HepG2 (cell line): ENCODE measurements around the gene TSTD1. TPM values are rescaled to one million over a fixed set of nuclear protein-coding genes. Genes with fewer than 3 reads are reported as not detected.

Experiments
- ATAC-seq: fragments of 200-7000 bp; cut with Tn5 transposase; 3 replicates; pipeline ENCODE4 v1.9.1; 2020; ENCODE audit warnings: mild to moderate bottlenecking, moderate library complexity
- Bru-seq: library from RNA; stranded (reverse); fragments of 400-500 nt; gene quantifications from one replicate; lab custom pipeline; 2021; lab: Mats Ljungman, UMichigan
- BruChase-seq, 2 experiments: library from RNA; stranded (reverse); fragments of 400-500 nt; gene quantifications; one replicate each; lab custom pipeline; 2021; lab: Mats Ljungman, UMichigan
- BruUV-seq: library from RNA; stranded (reverse); fragments of 400-500 nt; replicated peaks from 2 replicates; lab custom pipeline; 2021; lab: Mats Ljungman, UMichigan
- CTCF ChIA-PET: fragments of 300-600 bp; formaldehyde crosslinking; extraction: SDS; loops from one replicate; lab custom pipeline; 2021; ENCODE audit warnings: low total read pairs, inconsistent platforms, low intra/inter-chr PET ratio; lab: Yijun Ruan, JAX
- POLR2A ChIA-PET: fragments of 350-600 bp; sonication (Branson Sonifier 250); formaldehyde crosslinking; loops from one replicate; lab custom pipeline; 2020; ENCODE audit warnings: antibody characterized with exemption, inconsistent platforms; lab: Yijun Ruan, JAX
- DNase-seq: peaks from one replicate; pipeline ENCODE4 v3.0.0-alpha.2; 2015; ENCODE audit warnings: low spot score
- FAIRE-seq: peaks from 3 replicates; lab custom pipeline; 2011; peaks lifted over from hg19 to GRCh38; lab: Jason Lieb, UNC
- H2AFZ ChIP-seq: one replicate; pipeline ENCODE4 v1.6.1; 2011; ENCODE audit warnings: low read length, inconsistent platforms
- H3K27ac ChIP-seq: fragments of 300-600 bp; 3 replicates; pipeline ENCODE4 v1.8.0; 2011; ENCODE audit warnings: mixed run types, mild to moderate bottlenecking, mixed read lengths, low read length, inconsistent platforms; ENCODE audit not compliant: insufficient read depth; ENCODE audit errors: extremely low read length
- H3K27me3 ChIP-seq, 2 experiments: fragments of 200-600 bp in 1 of 2; 2 replicates in 1 of 2; 3 replicates in 1 of 2; pipeline versions ENCODE4 v1.6.0 to v1.8.0; 2011; ENCODE audit warnings: low read length in 2 of 2, mild to moderate bottlenecking in 2 of 2, moderate library complexity in 2 of 2, inconsistent platforms in 1 of 2; ENCODE audit not compliant: insufficient read depth in 2 of 2, control insufficient read depth in 1 of 2
- H3K36me3 ChIP-seq, 2 experiments: fragments of 200-600 bp in 1 of 2; replicated peaks in 1 of 2; 2 replicates in 1 of 2; 3 replicates in 1 of 2; pipeline versions ENCODE4 v1.5.1 to v1.8.0; 2011; ENCODE audit warnings: low read length in 2 of 2, inconsistent platforms in 1 of 2; ENCODE audit not compliant: insufficient read depth in 2 of 2, control insufficient read depth in 1 of 2
- H3K4me1 ChIP-seq: 2 replicates; pipeline ENCODE4 v1.5.1; 2012; ENCODE audit warnings: low read length, inconsistent platforms; ENCODE audit not compliant: insufficient read depth
- H3K4me2 ChIP-seq: 2 replicates; pipeline ENCODE4 v1.6.0; 2011; ENCODE audit warnings: low read depth, low read length, inconsistent platforms
- H3K4me3 ChIP-seq, 3 experiments: fragments of 200-600 bp in 1 of 3; sonication (generic), shearing (Covaris generic) in 1 of 3; replicated peaks in 1 of 3; 2 replicates each; pipeline ENCODE4 v1.5.1; 2011 to 2016; ENCODE audit warnings: low read length in 3 of 3, inconsistent platforms in 2 of 3, low read depth in 2 of 3, mild to moderate bottlenecking in 2 of 3, control low read depth in 1 of 3, mixed read lengths in 1 of 3; ENCODE audit not compliant: insufficient read depth in 1 of 3
- H3K79me2 ChIP-seq: one replicate; pipeline ENCODE4 v1.6.1; 2011; ENCODE audit warnings: low read length, inconsistent platforms; ENCODE audit not compliant: insufficient read depth
- H3K9ac ChIP-seq: 2 replicates; pipeline ENCODE4 v1.6.0; 2011; ENCODE audit warnings: mild to moderate bottlenecking, low read depth, low read length, inconsistent platforms; ENCODE audit not compliant: insufficient read depth
- H3K9me3 ChIP-seq: 2 replicates; pipeline ENCODE4 v1.5.1; 2012; ENCODE audit warnings: mild to moderate bottlenecking, low read length
- H4K20me1 ChIP-seq: 2 replicates; pipeline ENCODE4 v1.6.0; 2011; ENCODE audit warnings: inconsistent platforms, mild to moderate bottlenecking, low read length, moderate library complexity; ENCODE audit not compliant: insufficient read depth
- AGO2 ChIP-seq: fragments of 200-400 bp; formaldehyde crosslinking; optimal IDR thresholded peaks from 2 replicates; pipeline ENCODE3; 2017; ENCODE audit warnings: mild to moderate bottlenecking, low read depth, low read length, moderate library complexity
- DNMT1 ChIP-seq: sonication (generic); formaldehyde crosslinking; IDR thresholded peaks from 2 replicates; pipeline ENCODE4 v1.5.1; 2020; ENCODE audit warnings: mild to moderate bottlenecking, missing genetic modification reagents
- KAT7 ChIP-seq: IDR thresholded peaks from 2 replicates; pipeline ENCODE4 v1.6.1; 2018; ENCODE audit warnings: borderline replicate concordance, missing compliant biosample characterization
- KLF13 ChIP-seq: sonication (generic); formaldehyde crosslinking; IDR thresholded peaks from 2 replicates; pipeline ENCODE4 v1.4.0; 2020; ENCODE audit warnings: mild to moderate bottlenecking, missing genetic modification reagents
- MED13 ChIP-seq: sonication (generic); formaldehyde crosslinking; IDR thresholded peaks from 2 replicates; pipeline ENCODE4 v1.5.0; 2020; ENCODE audit warnings: missing genetic modification reagents
- NCOR1 ChIP-seq: fragments of 200-600 bp; sonication (generic); IDR thresholded peaks from 2 replicates; pipeline ENCODE4 v1.7.0; 2017; ENCODE audit warnings: antibody characterized with exemption, low read length, borderline replicate concordance
- NFE2L1 ChIP-seq: sonication (generic); formaldehyde crosslinking; IDR thresholded peaks from 2 replicates; pipeline ENCODE4 v1.4.0; 2020; ENCODE audit warnings: missing genetic modification reagents, mild to moderate bottlenecking, borderline replicate concordance
- NFE2L2 ChIP-seq: fragments of 150-350 bp; IDR thresholded peaks from 2 replicates; pipeline ENCODE4 v1.6.1; 2014; ENCODE audit warnings: low read length
- PLRG1 ChIP-seq: fragments of 450-650 bp; conservative IDR thresholded peaks from 2 replicates; pipeline ENCODE4 v1.6.1; 2016
- RBFOX2 ChIP-seq: fragments of 200-400 bp; formaldehyde crosslinking; IDR thresholded peaks from 2 replicates; pipeline ENCODE4 v1.6.1; 2017; ENCODE audit warnings: low read depth, mild to moderate bottlenecking, low read length
- SPEN ChIP-seq: sonication (generic); formaldehyde crosslinking; IDR thresholded peaks from 2 replicates; pipeline ENCODE4 v1.5.1; 2020; ENCODE audit warnings: low read depth, mild to moderate bottlenecking, missing genetic modification reagents
- ZBTB20 ChIP-seq: sonication (generic); formaldehyde crosslinking; IDR thresholded peaks from 2 replicates; pipeline ENCODE4 v1.8.1; 2023; ENCODE audit warnings: missing genetic modification reagents, low read depth, mild to moderate bottlenecking, borderline replicate concordance
- ZNF317 ChIP-seq: sonication (generic); formaldehyde crosslinking; IDR thresholded peaks from 2 replicates; pipeline ENCODE4 v1.5.0; 2020; ENCODE audit warnings: mild to moderate bottlenecking, missing genetic modification reagents
- ZNF670 ChIP-seq: sonication (generic); formaldehyde crosslinking; IDR thresholded peaks from 2 replicates; pipeline ENCODE4 v1.8.0; 2022; ENCODE audit warnings: mild to moderate bottlenecking, missing genetic modification reagents, borderline replicate concordance
- ZNF816 ChIP-seq: sonication (generic); formaldehyde crosslinking; IDR thresholded peaks from 2 replicates; pipeline ENCODE4 v1.8.0; 2022; ENCODE audit warnings: missing genetic modification reagents, mild to moderate bottlenecking, borderline replicate concordance
- ZNF891 ChIP-seq: sonication (generic); formaldehyde crosslinking; IDR thresholded peaks from 2 replicates; pipeline ENCODE4 v1.5.0; 2020; ENCODE audit warnings: mild to moderate bottlenecking, missing genetic modification reagents
- WGBS: methylation state at CpG from one replicate; pipeline ENCODE4 v1.1.6; 2017; ENCODE audit warnings: low lambda C conversion rate; 5-methylcytosine and 5-hydroxymethylcytosine counted together
- in situ Hi-C: cut with HindIII; loops from 2 replicates; pipeline ENCODE4 v1.10.0; 2017; ENCODE audit warnings: low pct_unique_long_range_greater_than_20kb; ENCODE audit not compliant: extremely low pct_ligation_motif_present
- intact Hi-C: fragments of 100-400 bp; cut with micrococcal nuclease; formaldehyde crosslinking; loops from one replicate; pipeline ENCODE4 v1.10.0; 2022; ENCODE audit not compliant: unreplicated experiment
- long read RNA-seq, 2 experiments: library from RNA in 1 of 2; library from polyadenylated mRNA in 1 of 2; stranded (forward) in 1 of 2; unstranded in 1 of 2; transcript quantifications; one replicate each; pipeline ENCODE4 v2.0.0, GENCODE V29; 2019 to 2022
- polyA minus RNA-seq, 3 experiments: library from RNA; depleted of rRNA, polyadenylated mRNA; stranded (reverse); fragments of >200 nt; gene quantifications; 2 replicates each; pipeline ENCODE4 v1.2.3, GENCODE V29; 2011; ENCODE audit warnings: low replicate concordance in 1 of 3
- polyA plus RNA-seq, 8 experiments: library from polyadenylated mRNA; depleted of rRNA in 3 of 8; stranded (reverse) in 7 of 8; unstranded in 1 of 8; fragments of >200 nt; fragmentation: Illumina TruSeq in 4 of 8; extraction: Trizol in 4 of 8; gene quantifications; 2 replicates each; pipeline versions ENCODE4 v1.2.1 to v1.2.3, GENCODE V29; 2011 to 2016; ENCODE audit warnings: low read depth in 4 of 8, missing spikeins in 1 of 8, mixed read lengths in 1 of 8; ENCODE audit not compliant: insufficient read depth in 1 of 8
- total RNA-seq, 5 experiments: library from RNA; depleted of rRNA; stranded (reverse); fragments of >200 nt; fragmentation: Illumina TruSeq; extraction: Trizol; gene quantifications; 2 replicates each; pipeline ENCODE4 v1.2.3, GENCODE V29; 2016; ENCODE audit warnings: low read depth in 1 of 5
- TF ChIP-seq, protein P1 (sequence below): sonication (generic); formaldehyde crosslinking; IDR thresholded peaks from 2 replicates; pipeline ENCODE4 v1.5.0; 2020; ENCODE audit warnings: mild to moderate bottlenecking, missing genetic modification reagents, moderate library complexity

TSTD1 gene
- 0.31 TPM in 1 of 2 replicates, not detected in the other for total RNA-seq (2016; rRNA removed; fragmentation: Illumina TruSeq; extraction: Trizol)
- total RNA-seq (2016; cell fraction: cytosol; rRNA removed; fragmentation: Illumina TruSeq; extraction: Trizol; ENCODE audit: low read depth): not detected in 2 replicates
- total RNA-seq (2016; cell fraction: insoluble cytoplasmic fraction; rRNA removed; fragmentation: Illumina TruSeq; extraction: Trizol): 0.22 TPM in 1 of 2 replicates, not detected in the other
- not detected in 2 replicates for total RNA-seq (2016; cell fraction: membrane; rRNA removed; fragmentation: Illumina TruSeq; extraction: Trizol)
- 0.99 TPM in 1 of 2 replicates, not detected in the other for total RNA-seq (2016; cell fraction: nucleus; rRNA removed; fragmentation: Illumina TruSeq; extraction: Trizol)
- 0.15 TPM in 1 of 2 replicates, not detected in the other for polyA plus RNA-seq (2011; rRNA removed)
- polyA plus RNA-seq (2011; cell fraction: cytosol; rRNA removed): not detected in 2 replicates
- 0.55 and 0.79 TPM in 2 replicates for polyA plus RNA-seq (2011; cell fraction: nucleus; rRNA removed)
- not detected in 2 replicates for polyA plus RNA-seq (2012)
- polyA plus RNA-seq (2016; cell fraction: cytosol; fragmentation: Illumina TruSeq; extraction: Trizol; ENCODE audit: low read depth): not detected in 2 replicates
- not detected in 2 replicates for polyA plus RNA-seq (2016; cell fraction: insoluble cytoplasmic fraction; fragmentation: Illumina TruSeq; extraction: Trizol; ENCODE audit: low read depth)
- not detected in 2 replicates for polyA plus RNA-seq (2016; cell fraction: membrane; fragmentation: Illumina TruSeq; extraction: Trizol; ENCODE audit: low read depth)
- not detected in 2 replicates for polyA plus RNA-seq (2016; cell fraction: nucleus; fragmentation: Illumina TruSeq; extraction: Trizol; ENCODE audit: insufficient read depth, low read depth)
- polyA minus RNA-seq (2011; rRNA and poly(A)+ RNA removed; ENCODE audit: low replicate concordance): 0.28 and 1.2 TPM in 2 replicates
- polyA minus RNA-seq (2011; cell fraction: cytosol; rRNA and poly(A)+ RNA removed): not detected in 2 replicates
- polyA minus RNA-seq (2011; cell fraction: nucleus; rRNA and poly(A)+ RNA removed): 0.87 and 1.2 TPM in 2 replicates
- Bru-seq, nascent RNA: percentile 38 among the genes with signal in this experiment
- percentile 30 among the genes with signal in this experiment for BruChase-seq, experiment 1, labeled RNA remaining after a 6-hour chase
- BruChase-seq, experiment 2, labeled RNA remaining after a 2-hour chase: percentile 32 among the genes with signal in this experiment
- long read RNA-seq, experiment 1: 0 reads
- long read RNA-seq, experiment 2: 0 reads

GRCh38 chr1:161038523-161039153, at the start of gene TSTD1:
Gene TSTD1, minus strand, starts transcription at chr1:161038964. Its CDS starts 75 bp downstream, at chr1:161038889.
- POLR2A ChIA-PET: no interaction called here
- CTCF ChIA-PET: no interaction called here
- intact Hi-C loops (no loop called here), in situ Hi-C loops (no loop called here)
- Histone ChIP-seq H3K9me3 (no peaks in the 10 kb centered on the region), H3K27me3 (no peaks in the 10 kb centered on the region), H3K36me3 (peaks cover 13 to 39% of the 10 kb centered on the region in 2 experiments), H3K9ac (no peak within 1 kb of the TSS), H4K20me1 (no peaks in the 10 kb centered on the region), H3K27ac (no peak within 1 kb of the TSS), H3K4me2 (no peak within 1 kb of the TSS), H3K4me3 (no peak within 1 kb of the TSS), H2AFZ (no peak within 1 kb of the TSS), H3K79me2 (no peaks in the 10 kb centered on the region), H3K4me1 (peaks cover 16% of the 10 kb centered on the region)
- FAIRE-seq (no peak), DNase-seq (no peak), ATAC-seq (no peak)
- WGBS: 96% methylated on average over 50 of the region's 54 CpGs
- no TSS peak for BruUV-seq
- no peak for TF ChIP-seq KAT7 (CRISPR knock-in tag)
- no peak for TF ChIP-seq SPEN (CRISPR knock-in tag)
- TF ChIP-seq, protein P1, sequence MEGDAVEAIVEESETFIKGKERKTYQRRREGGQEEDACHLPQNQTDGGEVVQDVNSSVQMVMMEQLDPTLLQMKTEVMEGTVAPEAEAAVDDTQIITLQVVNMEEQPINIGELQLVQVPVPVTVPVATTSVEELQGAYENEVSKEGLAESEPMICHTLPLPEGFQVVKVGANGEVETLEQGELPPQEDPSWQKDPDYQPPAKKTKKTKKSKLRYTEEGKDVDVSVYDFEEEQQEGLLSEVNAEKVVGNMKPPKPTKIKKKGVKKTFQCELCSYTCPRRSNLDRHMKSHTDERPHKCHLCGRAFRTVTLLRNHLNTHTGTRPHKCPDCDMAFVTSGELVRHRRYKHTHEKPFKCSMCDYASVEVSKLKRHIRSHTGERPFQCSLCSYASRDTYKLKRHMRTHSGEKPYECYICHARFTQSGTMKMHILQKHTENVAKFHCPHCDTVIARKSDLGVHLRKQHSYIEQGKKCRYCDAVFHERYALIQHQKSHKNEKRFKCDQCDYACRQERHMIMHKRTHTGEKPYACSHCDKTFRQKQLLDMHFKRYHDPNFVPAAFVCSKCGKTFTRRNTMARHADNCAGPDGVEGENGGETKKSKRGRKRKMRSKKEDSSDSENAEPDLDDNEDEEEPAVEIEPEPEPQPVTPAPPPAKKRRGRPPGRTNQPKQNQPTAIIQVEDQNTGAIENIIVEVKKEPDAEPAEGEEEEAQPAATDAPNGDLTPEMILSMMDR (CRISPR knock-in tag): no peak
- TF ChIP-seq ZNF670 (CRISPR knock-in tag): no peak
- TF ChIP-seq ZNF317 (CRISPR knock-in tag): no peak
- no peak for TF ChIP-seq ZBTB20 (CRISPR knock-in tag)
- TF ChIP-seq ZNF891 (CRISPR knock-in tag): no peak
- no peak for TF ChIP-seq MED13 (CRISPR knock-in tag)
- TF ChIP-seq KLF13 (CRISPR knock-in tag): no peak
- peak; percentile 64; the same call in 1 of the 2 replicates for TF ChIP-seq RBFOX2
- TF ChIP-seq NFE2L1 (CRISPR knock-in tag): no peak
- no peak for TF ChIP-seq PLRG1
- no peak for TF ChIP-seq ZNF816 (CRISPR knock-in tag)
- TF ChIP-seq DNMT1 (CRISPR knock-in tag): no peak
- TF ChIP-seq AGO2: peak; percentile 86
- no peak for TF ChIP-seq NCOR1
- no peak for TF ChIP-seq NFE2L2
